Measurements from ENCODE around the gene KCNJ4.

The KCNJ4 gene

GRCh38 chr22:38452373-38453065 is 2.5 kb downstream of the KCNJ4 start:
- DNase-seq (ENCODE audit: low read depth) = no peak

- no peak for DNase-seq (ENCODE audit: low read depth)
These were observed 3.1 kb downstream of the KCNJ4 start for GRCh38 chr22:38451864-38452263.

- no peak for DNase-seq (ENCODE audit: low read depth)
These were observed 3.6 kb downstream of the KCNJ4 start for GRCh38 chr22:38451404-38451803.

GRCh38 chr22:38450234-38450797 is 4.7 kb downstream of the KCNJ4 start:
- DNase-seq (ENCODE audit: low read depth) = no peak

- no peak for DNase-seq (ENCODE audit: low read depth)
These were observed 5.2 kb downstream of the KCNJ4 start for GRCh38 chr22:38449776-38450175.

GRCh38 chr22:38448945-38449745 is 5.9 kb downstream of the KCNJ4 start:
- no peak for DNase-seq (ENCODE audit: low read depth)

GRCh38 chr22:38446018-38446601 is 8.9 kb downstream of the KCNJ4 start:
- DNase-seq (ENCODE audit: low read depth) = no peak

GRCh38 chr22:38444783-38445182 is 10.2 kb downstream of the KCNJ4 start:
- no peak for DNase-seq (ENCODE audit: low read depth)

GRCh38 chr22:38443628-38444521 is 11.1 kb downstream of the KCNJ4 start:
- DNase-seq (ENCODE audit: low read depth) = no peak

GRCh38 chr22:38442967-38443627 is 11.9 kb downstream of the KCNJ4 start:
- no peak for DNase-seq (ENCODE audit: low read depth)

GRCh38 chr22:38441620-38442287 is 13.2 kb downstream of the KCNJ4 start:
- no peak for DNase-seq (ENCODE audit: low read depth)

GRCh38 chr22:38440747-38441350 is 14.2 kb downstream of the KCNJ4 start:
- DNase-seq (ENCODE audit: low read depth) = no peak

GRCh38 chr22:38437416-38437815 is 17.6 kb downstream of the KCNJ4 start:
- peak; percentile 28 for DNase-seq (ENCODE audit: low read depth)

- DNase-seq (ENCODE audit: low read depth) = no peak
These were observed 18.2 kb downstream of the KCNJ4 start for GRCh38 chr22:38436629-38437395.

GRCh38 chr22:38435965-38436364 is 19.0 kb downstream of the KCNJ4 start:
- DNase-seq (ENCODE audit: low read depth) = no peak

GRCh38 chr22:38435010-38435409 is 20.0 kb downstream of the KCNJ4 start:
- DNase-seq (ENCODE audit: low read depth) = no peak

- no peak for DNase-seq (ENCODE audit: low read depth)
These were observed 21.1 kb downstream of the KCNJ4 start for GRCh38 chr22:38433871-38434270.

GRCh38 chr22:38432264-38432663 is 22.7 kb downstream of the KCNJ4 start:
- peak; percentile 16 for DNase-seq (ENCODE audit: low read depth)

- DNase-seq (ENCODE audit: low read depth) = no peak
These were observed 23.6 kb downstream of the KCNJ4 start for GRCh38 chr22:38431266-38432010.
